G401.6 (cell line): Measurements from ENCODE around the gene CIDEB.

Source experiments
- FAIRE-seq: peaks from 2 replicates; lab custom pipeline; 2012; peaks lifted over from hg19 to GRCh38; lab: Jason Lieb, UNC

Gene CIDEB

GRCh38 chr14:24312736-24313507 lies 5.1 kb upstream of the CIDEB start:
- no peak for FAIRE-seq

DNA sequence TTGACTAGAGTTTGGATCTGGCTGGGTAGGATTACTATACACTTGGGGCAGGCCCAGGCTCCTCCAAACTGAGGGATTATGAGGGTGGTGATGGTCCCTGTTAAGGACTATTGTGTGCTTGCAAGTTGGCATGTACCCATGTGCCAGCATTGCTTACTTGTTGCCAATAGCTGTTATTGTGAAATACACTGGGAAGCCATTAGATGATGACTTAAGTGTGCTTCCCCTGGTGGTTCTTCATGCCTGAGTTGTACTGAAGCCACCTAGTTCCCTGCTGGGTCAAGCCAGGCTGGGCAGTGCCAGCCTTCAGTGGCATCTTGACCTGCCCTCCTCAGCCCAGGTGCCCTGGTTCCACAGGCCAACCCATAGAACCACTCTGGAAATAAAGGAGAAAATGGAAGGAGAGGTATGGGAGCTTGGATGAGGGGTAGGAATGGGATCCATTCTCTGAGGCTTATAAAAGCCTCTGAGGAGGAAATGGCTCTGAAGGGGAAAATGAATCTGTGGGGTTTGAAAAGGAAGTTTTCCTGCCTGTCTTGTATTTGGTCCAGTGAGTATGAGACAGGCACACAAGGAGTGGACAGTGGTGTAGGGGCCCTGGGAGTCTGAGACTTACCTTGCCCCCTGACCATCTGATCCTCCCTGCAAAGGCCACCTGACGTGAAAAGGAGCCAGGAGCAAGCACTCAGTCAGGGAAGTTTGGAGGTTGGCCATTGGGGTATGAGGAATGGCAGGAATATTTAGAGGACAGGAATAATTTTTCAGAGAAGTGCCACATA lies 4.2 kb upstream of the CIDEB start:
- no peak for FAIRE-seq

DNA sequence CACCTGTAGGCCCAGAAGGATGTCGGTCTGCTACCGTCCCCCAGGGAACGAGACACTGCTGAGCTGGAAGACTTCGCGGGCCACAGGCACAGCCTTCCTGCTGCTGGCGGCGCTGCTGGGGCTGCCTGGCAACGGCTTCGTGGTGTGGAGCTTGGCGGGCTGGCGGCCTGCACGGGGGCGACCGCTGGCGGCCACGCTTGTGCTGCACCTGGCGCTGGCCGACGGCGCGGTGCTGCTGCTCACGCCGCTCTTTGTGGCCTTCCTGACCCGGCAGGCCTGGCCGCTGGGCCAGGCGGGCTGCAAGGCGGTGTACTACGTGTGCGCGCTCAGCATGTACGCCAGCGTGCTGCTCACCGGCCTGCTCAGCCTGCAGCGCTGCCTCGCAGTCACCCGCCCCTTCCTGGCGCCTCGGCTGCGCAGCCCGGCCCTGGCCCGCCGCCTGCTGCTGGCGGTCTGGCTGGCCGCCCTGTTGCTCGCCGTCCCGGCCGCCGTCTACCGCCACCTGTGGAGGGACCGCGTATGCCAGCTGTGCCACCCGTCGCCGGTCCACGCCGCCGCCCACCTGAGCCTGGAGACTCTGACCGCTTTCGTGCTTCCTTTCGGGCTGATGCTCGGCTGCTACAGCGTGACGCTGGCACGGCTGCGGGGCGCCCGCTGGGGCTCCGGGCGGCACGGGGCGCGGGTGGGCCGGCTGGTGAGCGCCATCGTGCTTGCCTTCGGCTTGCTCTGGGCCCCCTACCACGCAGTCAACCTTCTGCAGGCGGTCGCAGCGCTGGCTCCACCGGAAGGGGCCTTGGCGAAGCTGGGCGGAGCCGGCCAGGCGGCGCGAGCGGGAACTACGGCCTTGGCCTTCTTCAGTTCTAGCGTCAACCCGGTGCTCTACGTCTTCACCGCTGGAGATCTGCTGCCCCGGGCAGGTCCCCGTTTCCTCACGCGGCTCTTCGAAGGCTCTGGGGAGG lies 3.1 kb upstream of the CIDEB start, which contains the start of gene LTB4R:
LTB4R (plus strand) TSS at position 857 of the 959 bp plus-strand sequence. CDS start 4,150 bp downstream, outside the sequence.
- FAIRE-seq, result no peak

DNA sequence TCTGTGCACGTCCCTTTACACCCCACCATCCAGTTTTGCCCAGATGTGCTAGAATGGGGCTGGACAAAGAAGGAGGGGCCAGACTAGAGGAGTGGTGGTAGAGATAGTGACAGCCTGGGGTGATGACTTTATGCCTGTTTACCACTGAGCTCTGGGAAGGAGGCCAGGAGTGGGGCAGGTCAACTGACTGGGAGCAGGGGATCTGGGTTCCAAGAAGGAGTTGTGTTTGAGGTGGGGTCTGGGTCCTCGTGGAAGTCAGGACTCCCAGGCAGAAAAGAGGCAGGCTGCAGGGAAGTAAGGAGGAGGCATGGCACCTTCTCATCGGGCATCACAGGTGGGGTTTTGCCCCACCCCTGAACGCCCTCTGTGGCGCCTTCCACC lies 2.5 kb upstream of the CIDEB start:
- no peak for FAIRE-seq

DNA sequence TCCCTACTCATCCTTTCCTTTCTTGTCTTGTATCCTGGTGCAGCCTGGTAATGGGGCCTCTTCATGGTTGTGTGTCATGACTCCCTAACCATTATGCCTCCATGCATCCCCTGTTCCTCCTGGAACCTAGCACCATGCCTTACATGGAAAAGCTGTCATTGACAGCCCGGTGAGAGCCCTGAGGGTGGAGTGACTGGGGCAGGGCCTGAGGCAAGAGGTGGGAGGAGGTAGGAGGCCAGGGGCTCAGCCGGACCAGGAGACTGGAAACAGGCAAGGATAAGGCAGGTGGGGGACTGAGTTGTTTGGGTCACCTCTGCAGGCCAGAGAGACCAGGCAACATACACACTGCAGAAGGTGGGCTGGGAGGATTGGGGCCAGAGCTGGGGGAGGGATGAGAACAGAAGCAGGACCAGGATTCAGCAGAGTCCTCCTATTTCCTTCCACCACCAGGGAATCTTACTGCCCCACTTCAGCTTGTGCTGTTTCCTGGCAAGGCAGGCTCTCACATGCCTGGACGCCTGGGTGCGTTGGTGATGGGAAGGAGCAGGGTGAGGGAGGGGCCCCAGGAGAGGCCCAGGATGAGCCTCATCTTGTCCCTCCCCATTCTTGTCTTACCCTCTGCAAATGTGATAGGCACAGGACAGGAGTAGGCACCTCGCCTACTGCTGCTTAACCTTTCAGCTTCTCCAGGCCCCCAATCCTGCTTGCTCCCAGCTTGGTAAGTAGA lies 1.9 kb upstream of the CIDEB start, which contains the start of gene LTB4R2:
LTB4R2 (plus strand) TSS at position 603 of the 727 bp plus-strand sequence. CDS start 525 bp downstream, outside the sequence.
- no peak for FAIRE-seq

- FAIRE-seq, result no peak
Measured at GRCh38 chr14:24308342-24309124, 756 bp upstream of the CIDEB start.

- no peak for FAIRE-seq
Measured at GRCh38 chr14:24307156-24307574, 612 bp downstream of the CIDEB start.

DNA sequence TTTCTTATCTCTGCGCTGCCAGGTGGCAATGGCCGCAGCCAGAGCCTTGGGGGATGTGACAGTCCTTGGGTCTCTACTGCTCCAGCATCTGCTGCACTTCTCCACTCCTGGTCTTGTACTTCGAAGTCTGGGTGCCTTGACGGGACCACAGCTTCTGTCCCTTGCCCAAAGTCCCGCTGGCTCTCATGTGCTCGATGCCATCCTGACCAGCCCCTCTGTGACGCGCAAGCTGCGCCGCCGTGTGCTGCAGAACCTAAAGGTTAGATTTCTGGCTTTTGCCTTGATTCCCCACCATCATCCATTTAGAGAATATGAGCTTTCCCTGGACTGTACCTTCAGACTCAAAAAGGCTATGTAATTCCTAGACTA lies 3.8 kb downstream of the CIDEB start:
- FAIRE-seq, result no peak

GRCh38 chr14:24300326-24300980 lies 7.3 kb downstream of the CIDEB start:
- FAIRE-seq, result no peak

GRCh38 chr14:24299255-24300191 lies 8.3 kb downstream of the CIDEB start, which contains the start of the genes DHRS1 and NOP9:
Gene DHRS1 (minus strand): TSS chr14:24299780. CDS start chr14:24299106, 674 bp downstream.
Gene NOP9 (plus strand): TSS chr14:24299850. CDS start chr14:24299955, 105 bp downstream.
- peak; percentile 91 for FAIRE-seq

DNA sequence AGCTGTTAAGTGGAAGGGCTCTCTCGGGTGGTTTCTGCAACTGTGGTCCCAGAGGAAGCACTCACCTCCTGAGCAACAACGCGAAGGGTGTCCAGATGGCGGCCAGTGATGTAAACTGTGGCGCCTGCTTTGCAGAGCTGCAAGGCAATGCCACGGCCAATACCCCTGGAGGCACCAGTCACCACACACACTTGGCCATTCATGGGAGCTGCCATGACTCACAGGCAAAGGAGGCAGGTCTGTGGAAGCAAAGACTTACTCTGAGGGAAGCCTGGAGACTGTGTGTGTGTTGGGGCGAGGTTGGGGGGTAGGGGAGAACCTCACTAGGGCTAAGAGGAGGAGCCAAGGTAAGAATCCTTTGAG lies 8.9 kb downstream of the CIDEB start:
- no peak for FAIRE-seq

DNA sequence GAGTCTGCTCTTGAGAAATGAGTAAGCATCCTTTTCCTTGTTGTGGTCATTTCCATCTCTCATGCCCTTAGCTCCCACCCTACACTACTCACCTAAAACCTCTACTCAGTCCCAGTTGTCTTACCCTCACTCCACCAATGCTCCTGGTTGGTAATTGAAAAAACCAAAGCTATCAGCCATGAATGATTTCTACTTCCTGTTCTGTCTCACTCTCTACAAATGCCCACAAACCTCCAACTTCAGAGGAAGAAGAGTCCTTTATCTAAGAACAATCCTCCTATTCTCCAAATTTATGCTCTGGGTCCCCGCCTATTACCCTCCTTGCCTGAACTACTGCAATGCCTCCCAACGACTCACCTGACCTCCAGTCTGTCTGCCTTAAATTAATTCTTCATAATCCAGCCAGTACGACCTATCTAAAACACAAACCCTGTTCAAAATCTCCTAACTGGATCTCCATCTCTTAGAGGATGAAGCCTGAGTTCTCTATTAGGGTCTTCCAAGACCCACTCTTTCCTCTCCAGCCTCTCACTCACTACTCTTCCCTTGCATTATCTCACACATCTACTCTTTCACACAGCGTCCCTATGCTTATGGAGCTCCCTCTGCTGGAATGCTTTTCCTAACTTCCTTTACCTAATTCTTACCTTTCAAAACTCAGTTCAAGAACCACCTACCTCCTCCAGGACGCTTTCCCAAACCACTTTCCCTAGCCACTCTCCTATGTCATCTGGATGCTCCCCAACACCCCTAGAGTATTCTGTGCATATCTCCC lies 10.4 kb downstream of the CIDEB start:
- no peak for FAIRE-seq

DNA sequence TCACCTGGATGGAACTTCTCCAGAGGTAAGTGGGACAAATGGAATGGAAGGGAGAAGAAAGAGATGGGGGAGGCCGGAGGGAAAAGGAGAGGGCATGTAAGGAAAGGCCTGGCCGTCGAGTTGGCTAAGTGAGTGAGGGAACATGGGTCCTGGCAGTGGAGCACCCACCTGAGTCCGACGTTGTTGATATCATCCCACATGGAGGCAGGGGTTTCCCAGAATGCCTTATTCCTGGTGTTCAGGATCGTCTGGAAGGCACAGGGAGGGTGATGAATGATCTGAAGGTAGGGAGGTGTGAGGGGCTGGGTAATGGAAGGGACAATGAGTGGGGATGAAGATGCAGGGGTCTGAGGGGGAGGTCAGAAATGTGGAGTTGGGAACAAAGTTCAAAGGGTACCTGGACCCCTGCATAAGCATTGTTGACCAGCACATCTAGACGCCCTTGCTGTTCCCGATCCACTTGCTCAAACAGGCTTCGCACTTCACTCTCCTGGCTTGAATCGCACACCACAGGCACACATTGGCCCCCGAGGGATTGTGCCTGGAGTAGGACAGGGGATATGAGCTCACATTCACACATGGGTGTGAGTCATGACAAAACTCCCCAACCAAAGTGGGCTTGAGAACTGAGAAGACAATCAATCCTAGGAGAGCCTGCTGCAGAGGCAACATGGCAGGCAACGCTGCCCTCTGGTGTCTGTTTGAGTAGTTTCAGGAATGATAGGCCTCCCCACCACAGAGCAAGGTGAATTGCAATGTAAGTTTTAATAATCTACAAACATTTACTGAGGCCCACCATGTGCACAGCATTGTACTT lies 11.2 kb downstream of the CIDEB start:
- peak; percentile 46 for FAIRE-seq

GRCh38 chr14:24293525-24293924 lies 14.3 kb downstream of the CIDEB start:
- FAIRE-seq, result no peak

- no peak for FAIRE-seq
Measured at GRCh38 chr14:24292118-24292807, 15.5 kb downstream of the CIDEB start.

DNA sequence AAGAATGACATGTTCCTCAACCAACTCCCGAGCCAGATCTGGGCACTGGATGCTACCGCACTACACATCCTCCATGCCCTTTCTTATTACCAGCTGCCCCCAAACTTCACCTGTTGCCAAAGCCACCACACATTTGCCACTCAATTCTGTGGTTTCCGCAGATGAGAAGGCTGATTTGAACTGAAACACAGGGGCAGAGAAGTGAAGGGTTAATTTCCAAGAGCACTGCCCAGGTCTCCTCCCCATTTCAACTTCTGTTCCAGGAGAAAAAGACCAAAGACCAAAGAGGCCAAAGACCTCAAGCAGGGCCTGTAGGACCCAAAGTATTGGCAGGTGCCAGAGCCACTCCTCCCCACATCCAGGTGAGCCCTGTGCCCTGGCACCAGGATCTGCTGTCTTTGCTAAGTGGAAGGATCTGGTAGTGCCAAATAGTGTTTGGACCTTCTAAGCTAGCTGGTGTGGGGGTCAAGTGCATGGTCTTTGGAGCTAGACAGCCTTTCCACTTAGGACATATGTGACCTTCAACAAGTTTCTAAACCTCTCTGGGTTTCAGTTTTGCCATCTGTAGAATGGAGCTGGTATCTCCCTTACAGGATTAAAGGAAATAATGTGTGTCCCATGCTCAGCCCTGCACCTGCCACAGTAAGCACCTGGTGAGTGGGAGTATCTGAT lies 16.2 kb downstream of the CIDEB start:
- FAIRE-seq, result no peak
